Sigmoid colon (tissue), 7 donors: ENCODE results near the gene MEDAG. TPM values are rescaled to one million over a fixed set of nuclear protein-coding genes. Genes with fewer than 3 reads are reported as not detected.

Experiments used
- DNase-seq: peaks from one replicate; pipeline ENCODE4 v3.0.0-alpha.2; 2019
- H3K27ac ChIP-seq, 4 donors: fragments of 200-600 bp; sonication (generic); one replicate each; pipeline ENCODE4 v1.5.1; 2016 to 2019; ENCODE audit warnings: mild to moderate bottlenecking in 1 of 4
- H3K27me3 ChIP-seq, 3 donors: fragments of 200-600 bp; sonication (generic); one replicate each; pipeline ENCODE4 v1.5.1; 2019; ENCODE audit warnings: mild to moderate bottlenecking in 1 of 3
- H3K36me3 ChIP-seq, 4 donors: fragments of 200-600 bp; sonication (generic); one replicate each; pipeline ENCODE4 v1.5.1; 2016 to 2019
- H3K4me1 ChIP-seq, 4 donors: fragments of 200-600 bp; sonication (generic); one replicate each; pipeline ENCODE4 v1.5.1; 2017 to 2019
- H3K4me3 ChIP-seq, 4 donors: fragments of 200-600 bp; sonication (generic); one replicate each; pipeline ENCODE4 v1.5.1; 2017 to 2019; ENCODE audit warnings: mild to moderate bottlenecking in 2 of 4, moderate library complexity in 1 of 4
- H3K9me3 ChIP-seq, 4 donors: fragments of 200-600 bp in 3 of 4; sonication (generic) in 3 of 4; one replicate each; pipeline versions ENCODE4 v1.5.1 to v1.6.1; 2013 to 2019
- CTCF ChIP-seq, 4 experiments: fragments of 450-650 bp in 3 of 4; fragments of 200-600 bp in 1 of 4; IDR thresholded peaks; one replicate each; pipeline ENCODE4 v1.5.1; 2016 to 2019; ENCODE audit warnings: antibody characterized with exemption in 4 of 4, mild to moderate bottlenecking in 3 of 4, moderate library complexity in 2 of 4
- EP300 ChIP-seq, 4 donors: sonication (generic); formaldehyde crosslinking; IDR thresholded peaks; one replicate each; pipeline ENCODE4 v1.6.1; 2017; ENCODE audit warnings: antibody characterized with exemption in 4 of 4
- POLR2A ChIP-seq, 2 donors: fragments of 450-650 bp; IDR thresholded peaks; one replicate each; pipeline ENCODE4 v1.6.1; 2016; ENCODE audit warnings: antibody characterized with exemption in 2 of 2, mild to moderate bottlenecking in 2 of 2, moderate library complexity in 2 of 2
- POLR2AphosphoS5 ChIP-seq, 4 donors: sonication (generic); formaldehyde crosslinking; IDR thresholded peaks; one replicate each; pipeline ENCODE4 v1.6.1; 2017; ENCODE audit warnings: antibody characterized with exemption in 4 of 4
- WGBS, 2 donors: extraction: QIAGEN DNeasy Blood & Tissue Kit; methylation state at CpG; one replicate each; pipeline ENCODE4 v1.1.7; 2013; 5-methylcytosine and 5-hydroxymethylcytosine counted together
- intact Hi-C: fragments of 100-400 bp; cut with DNase I; formaldehyde crosslinking; loops from one replicate; pipeline ENCODE4 v1.15.1; 2023
- polyA plus RNA-seq, 3 donors: library from polyadenylated mRNA; stranded (reverse); fragments of 200-250 nt; gene quantifications; one replicate each; pipeline ENCODE4 v1.2.3, GENCODE V29; 2013
- total RNA-seq, 4 donors: library from RNA; depleted of rRNA; stranded (reverse); fragments of >200 nt; gene quantifications; one replicate each; pipeline ENCODE4 v1.1.0, GENCODE V29; 2016
- donor health status: healthy with polysubstance abuse.
- donor health status: Bipolar disorder and iron deficiency.
- donor health status: healthy.

MEDAG gene
- total and polyA plus RNA-seq, 7 donors, result 1.4 to 42.1 (median 16.3) TPM

GRCh38 chr13:30920162-30920909 lies 14.3 kb downstream of the MEDAG start:
- Histone ChIP-seq H3K4me3 (no peak overlapping the region), H3K9me3 (no peaks in the 10 kb centered on the region), H3K27me3 (no peaks in the 10 kb centered on the region), H3K27ac (no peak overlapping the region), H3K36me3 (no peaks in the 10 kb centered on the region), H3K4me1 (peaks cover 0 to 7% (median 0%) of the 10 kb centered on the region in 4 donors)
- WGBS, 2 donors, result 86 to 89% methylated on average over 5 of the region's 5 CpGs
- TF ChIP-seq POLR2AphosphoS5 (IDR thresholded peaks at IDR 0.05) (no peak), POLR2A (IDR thresholded peaks at IDR 0.05) (no peak), EP300 (IDR thresholded peaks at IDR 0.05) (no peak), CTCF (IDR thresholded peaks at IDR 0.05) (no peak)
- intact Hi-C loops, result no loop called here
- no peak for DNase-seq

DNA sequence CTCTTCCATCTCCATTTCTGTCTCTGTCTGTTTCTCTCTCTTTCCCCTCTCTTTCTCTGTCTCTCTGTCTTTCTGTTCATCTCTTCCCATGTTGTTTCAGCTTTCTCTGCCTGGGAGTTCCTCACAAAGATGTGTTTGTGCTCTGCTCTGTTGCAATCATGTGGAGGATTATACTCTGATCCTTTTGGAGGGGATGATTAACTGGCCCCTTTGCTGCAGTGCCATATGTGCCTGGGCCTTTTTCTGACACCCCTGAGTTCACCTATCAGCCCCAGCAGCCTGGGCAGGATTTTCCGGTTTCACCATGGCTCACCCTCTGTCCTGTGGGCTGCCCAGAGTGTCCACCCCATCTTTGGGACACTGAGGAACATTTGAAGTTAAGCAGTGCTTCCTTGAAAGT lies 17.3 kb downstream of the MEDAG start:
- 85 to 87% methylated on average over 1 of the region's 1 CpG for WGBS, 2 donors
- TF ChIP-seq POLR2A (IDR thresholded peaks at IDR 0.05) (no peak), EP300 (IDR thresholded peaks at IDR 0.05) (no peak), CTCF (IDR thresholded peaks at IDR 0.05) (no peak), POLR2AphosphoS5 (IDR thresholded peaks at IDR 0.05) (no peak)
- Histone ChIP-seq H3K36me3 (no peaks in the 10 kb centered on the region), H3K27ac (no peak overlapping the region), H3K9me3 (no peaks in the 10 kb centered on the region), H3K27me3 (no peaks in the 10 kb centered on the region), H3K4me1 (peaks cover 0 to 7% (median 0%) of the 10 kb centered on the region in 4 donors), H3K4me3 (no peak overlapping the region)
- no peak for DNase-seq
- intact Hi-C loops, result no loop called here

DNA sequence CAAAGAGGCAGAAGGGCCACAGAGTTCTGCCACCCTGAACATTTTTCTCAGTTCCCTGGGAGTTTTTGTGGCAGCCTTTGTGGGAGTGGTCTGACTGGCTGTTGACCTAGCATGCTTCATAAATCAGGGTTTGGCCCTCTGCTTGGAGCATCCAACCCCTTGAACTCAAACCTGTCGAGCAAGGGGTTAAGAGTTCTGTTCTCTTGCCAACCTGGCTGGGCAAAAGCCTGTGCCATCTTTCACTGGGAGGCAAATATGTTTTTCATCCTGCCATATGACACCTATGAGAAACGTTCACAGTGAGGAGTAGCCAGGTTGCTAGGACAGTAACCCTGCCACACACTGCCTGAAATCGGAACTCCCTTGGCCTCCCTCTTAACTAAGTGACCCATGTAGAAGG lies 18.6 kb downstream of the MEDAG start:
- DNase-seq, result no peak
- Histone ChIP-seq H3K4me1 (no peaks in the 10 kb centered on the region), H3K36me3 (no peaks in the 10 kb centered on the region), H3K4me3 (no peak overlapping the region), H3K9me3 (no peaks in the 10 kb centered on the region), H3K27me3 (no peaks in the 10 kb centered on the region), H3K27ac (no peak overlapping the region)
- 68 to 80% methylated on average over 3 of the region's 3 CpGs for WGBS, 2 donors
- intact Hi-C loops, result no loop called here
- TF ChIP-seq EP300 (IDR thresholded peaks at IDR 0.05), result no peak
- no peak for TF ChIP-seq CTCF (IDR thresholded peaks at IDR 0.05)
- TF ChIP-seq POLR2A (IDR thresholded peaks at IDR 0.05), result no peak
- TF ChIP-seq POLR2AphosphoS5 (IDR thresholded peaks at IDR 0.05), result no peak

- Histone ChIP-seq H3K4me3 (no peak overlapping the region), H3K27ac (no peak overlapping the region), H3K36me3 (no peaks in the 10 kb centered on the region), H3K27me3 (no peaks in the 10 kb centered on the region), H3K9me3 (no peaks in the 10 kb centered on the region), H3K4me1 (no peaks in the 10 kb centered on the region)
- 68 to 90% methylated on average over 1 of the region's 1 CpG for WGBS, 2 donors
- DNase-seq, result no peak
- intact Hi-C loops, result no loop called here
- TF ChIP-seq POLR2A (IDR thresholded peaks at IDR 0.05) (no peak), CTCF (IDR thresholded peaks at IDR 0.05) (no peak), EP300 (IDR thresholded peaks at IDR 0.05) (no peak), POLR2AphosphoS5 (IDR thresholded peaks at IDR 0.05) (no peak)
These were observed 19.4 kb downstream of the MEDAG start for GRCh38 chr13:30925429-30925828.

DNA sequence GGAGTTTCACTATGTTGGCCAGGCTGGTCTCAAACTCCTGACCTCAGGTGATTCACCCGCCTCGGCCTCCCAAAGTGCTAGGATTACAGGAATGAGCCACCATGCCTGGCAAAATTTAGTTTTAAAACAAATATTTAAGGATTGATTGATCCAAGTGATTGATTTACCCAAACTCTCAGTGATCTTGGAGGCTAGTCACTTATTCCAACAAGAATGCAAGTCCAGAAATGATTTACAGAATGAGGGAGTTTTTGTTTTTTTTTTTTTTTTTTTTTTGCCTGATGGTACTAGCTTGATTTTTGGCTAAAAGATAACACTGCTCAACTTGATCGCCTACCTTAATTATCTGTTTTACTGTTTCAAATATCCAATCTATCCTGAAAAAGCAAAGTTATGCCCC lies 20.7 kb downstream of the MEDAG start:
- H3K4me1 ChIP-seq, result no peaks in the 10 kb centered on the region
- no peaks in the 10 kb centered on the region for H3K36me3 ChIP-seq
- intact Hi-C loops, result no loop called here
- H3K27ac ChIP-seq, result no peak overlapping the region
- no peaks in the 10 kb centered on the region for H3K27me3 ChIP-seq
- TF ChIP-seq CTCF (IDR thresholded peaks at IDR 0.05), result no peak
- TF ChIP-seq POLR2AphosphoS5 (IDR thresholded peaks at IDR 0.05), result no peak
- TF ChIP-seq EP300 (IDR thresholded peaks at IDR 0.05), result no peak
- no peak for TF ChIP-seq POLR2A (IDR thresholded peaks at IDR 0.05)
- no peak for DNase-seq
- no peaks in the 10 kb centered on the region for H3K9me3 ChIP-seq
- no peak overlapping the region for H3K4me3 ChIP-seq
- 94 to 96% methylated on average over 3 of the region's 3 CpGs for WGBS, 2 donors
